ENCODE results near the gene LRRC53. TPM values are rescaled to one million over a fixed set of nuclear protein-coding genes. Genes with fewer than 3 reads are reported as not detected.

LRRC53 gene
- total and polyA plus RNA-seq, 3 experiments from 2014 or later, result not detected

GRCh38 chr1:74437035-74437434 is 75.4 kb downstream of the LRRC53 start:
- H3K27me3 Mint-ChIP-seq, result no peaks in the 10 kb centered on the region
- H3K36me3 Mint-ChIP-seq, result no peaks in the 10 kb centered on the region
- Histone ChIP-seq H3K4me3 (ENCODE audit: low read length) (no peak overlapping the region), H3K27me3 (ENCODE audit: insufficient read depth, low read length, poor library complexity, severe bottlenecking) (no peaks in the 10 kb centered on the region), H3K27ac (ENCODE audit: low read depth, low read length) (no peak overlapping the region), H3K36me3 (ENCODE audit: insufficient read depth, low read length) (no peaks in the 10 kb centered on the region), H3K4me1 (ENCODE audit: insufficient read depth, low read length) (no peaks in the 10 kb centered on the region), H3K9me3 (ENCODE audit: low read length) (no peaks in the 10 kb centered on the region)
- ChIA-PET CTCF (interaction anchor here (0.6 kb wide), 1 partner anchor 65 kb away, joined by 3 read pairs; no protein-coding TSS in a partner anchor), POLR2A (no interaction called here)
- H3K4me3 Mint-ChIP-seq, result no peak overlapping the region
- DNase-seq, result no peak
- peaks cover 0 to 4% (median 0%) of the 10 kb centered on the region in 5 donors for H3K9me3 Mint-ChIP-seq
- no peak overlapping the region for H3K27ac Mint-ChIP-seq
- no peaks in the 10 kb centered on the region for H3K4me1 Mint-ChIP-seq

GRCh38 chr1:74436078-74436477 is 76.3 kb downstream of the LRRC53 start:
- Mint-ChIP-seq H3K27ac (no peak overlapping the region), H3K4me3 (no peak overlapping the region), H3K4me1 (no peaks in the 10 kb centered on the region), H3K27me3 (no peaks in the 10 kb centered on the region), H3K9me3 (peaks cover 0 to 4% (median 0%) of the 10 kb centered on the region in 5 donors), H3K36me3 (no peaks in the 10 kb centered on the region)
- Histone ChIP-seq H3K9me3 (ENCODE audit: low read length) (no peaks in the 10 kb centered on the region), H3K27me3 (ENCODE audit: insufficient read depth, low read length, poor library complexity, severe bottlenecking) (no peaks in the 10 kb centered on the region), H3K4me3 (ENCODE audit: low read length) (no peak overlapping the region), H3K36me3 (ENCODE audit: insufficient read depth, low read length) (no peaks in the 10 kb centered on the region), H3K4me1 (ENCODE audit: insufficient read depth, low read length) (no peaks in the 10 kb centered on the region), H3K27ac (ENCODE audit: low read depth, low read length) (no peak overlapping the region)
- CTCF ChIA-PET, result no interaction called here
- POLR2A ChIA-PET, result no interaction called here
- DNase-seq, result no peak

- POLR2A ChIA-PET, result no interaction called here
- no peaks in the 10 kb centered on the region for H3K36me3 Mint-ChIP-seq
Measured at GRCh38 chr1:74434321-74434720, 78.1 kb downstream of the LRRC53 start.

GRCh38 chr1:74432325-74432724 is 80.1 kb downstream of the LRRC53 start:
- no peaks in the 10 kb centered on the region for H3K27me3 Mint-ChIP-seq
- H3K4me1 Mint-ChIP-seq, result no peaks in the 10 kb centered on the region
- no peaks in the 10 kb centered on the region for H3K36me3 ChIP-seq (ENCODE audit: insufficient read depth, low read length)
- DNase-seq, result no peak
- no peaks in the 10 kb centered on the region for H3K4me1 ChIP-seq (ENCODE audit: insufficient read depth, low read length)
- ChIA-PET POLR2A (no interaction called here), CTCF (no interaction called here)
- no peaks in the 10 kb centered on the region for H3K27me3 ChIP-seq (ENCODE audit: insufficient read depth, low read length, poor library complexity, severe bottlenecking)
- H3K27ac ChIP-seq (ENCODE audit: low read depth, low read length), result no peak overlapping the region
- no peaks in the 10 kb centered on the region for H3K9me3 ChIP-seq (ENCODE audit: low read length)
- H3K36me3 Mint-ChIP-seq, result no peaks in the 10 kb centered on the region
- no peak overlapping the region for H3K27ac Mint-ChIP-seq
- H3K9me3 Mint-ChIP-seq, result peaks cover 0 to 2% (median 0%) of the 10 kb centered on the region in 5 donors
- H3K4me3 Mint-ChIP-seq, result no peak overlapping the region
- no peak overlapping the region for H3K4me3 ChIP-seq (ENCODE audit: low read length)

More at GRCh38 chr1:74434321-74434720, 78.1 kb downstream of the LRRC53 start:
- Mint-ChIP-seq H3K27me3 (no peaks in the 10 kb centered on the region), H3K4me3 (no peak overlapping the region), H3K9me3 (peaks cover 0 to 4% (median 0%) of the 10 kb centered on the region in 5 donors), H3K27ac (no peak overlapping the region), H3K4me1 (no peaks in the 10 kb centered on the region)
- Histone ChIP-seq H3K9me3 (ENCODE audit: low read length) (no peaks in the 10 kb centered on the region), H3K36me3 (ENCODE audit: insufficient read depth, low read length) (no peaks in the 10 kb centered on the region), H3K27ac (ENCODE audit: low read depth, low read length) (no peak overlapping the region), H3K27me3 (ENCODE audit: insufficient read depth, low read length, poor library complexity, severe bottlenecking) (no peaks in the 10 kb centered on the region), H3K4me3 (ENCODE audit: low read length) (no peak overlapping the region), H3K4me1 (ENCODE audit: insufficient read depth, low read length) (no peaks in the 10 kb centered on the region)
- CTCF ChIA-PET, result no interaction called here
- no peak for DNase-seq

- Mint-ChIP-seq H3K4me1 (no peaks in the 10 kb centered on the region), H3K4me3 (no peak overlapping the region), H3K27me3 (no peaks in the 10 kb centered on the region), H3K36me3 (no peaks in the 10 kb centered on the region), H3K9me3 (peaks cover 0 to 2% (median 0%) of the 10 kb centered on the region in 5 donors), H3K27ac (no peak overlapping the region)
- CTCF ChIA-PET, result no interaction called here
- no peaks in the 10 kb centered on the region for H3K9me3 ChIP-seq (ENCODE audit: low read length)
- no peaks in the 10 kb centered on the region for H3K27me3 ChIP-seq (ENCODE audit: insufficient read depth, low read length, poor library complexity, severe bottlenecking)
- no peak overlapping the region for H3K27ac ChIP-seq (ENCODE audit: low read depth, low read length)
- POLR2A ChIA-PET, result no interaction called here
- no peak overlapping the region for H3K4me3 ChIP-seq (ENCODE audit: low read length)
- no peaks in the 10 kb centered on the region for H3K36me3 ChIP-seq (ENCODE audit: insufficient read depth, low read length)
- H3K4me1 ChIP-seq (ENCODE audit: insufficient read depth, low read length), result no peaks in the 10 kb centered on the region
- DNase-seq, result no peak
Measured at GRCh38 chr1:74431531-74431930, 80.9 kb downstream of the LRRC53 start.

- no peak overlapping the region for H3K4me3 Mint-ChIP-seq
- no peaks in the 10 kb centered on the region for H3K36me3 Mint-ChIP-seq
- Histone ChIP-seq H3K27ac (ENCODE audit: low read depth, low read length) (no peak overlapping the region), H3K36me3 (ENCODE audit: insufficient read depth, low read length) (no peaks in the 10 kb centered on the region), H3K4me1 (ENCODE audit: insufficient read depth, low read length) (no peaks in the 10 kb centered on the region), H3K27me3 (ENCODE audit: insufficient read depth, low read length, poor library complexity, severe bottlenecking) (no peaks in the 10 kb centered on the region), H3K4me3 (ENCODE audit: low read length) (no peak overlapping the region), H3K9me3 (ENCODE audit: low read length) (no peaks in the 10 kb centered on the region)
- no peak overlapping the region for H3K27ac Mint-ChIP-seq
- DNase-seq, result no peak
- POLR2A ChIA-PET, result no interaction called here
- H3K27me3 Mint-ChIP-seq, result no peaks in the 10 kb centered on the region
- CTCF ChIA-PET, result no interaction called here
- H3K9me3 Mint-ChIP-seq, result peaks cover 0 to 2% (median 0%) of the 10 kb centered on the region in 5 donors
- H3K4me1 Mint-ChIP-seq, result no peaks in the 10 kb centered on the region
Measured at GRCh38 chr1:74430342-74430934, 82.0 kb downstream of the LRRC53 start.

- Mint-ChIP-seq H3K27ac (no peak overlapping the region), H3K36me3 (no peaks in the 10 kb centered on the region), H3K4me3 (no peak overlapping the region), H3K27me3 (no peaks in the 10 kb centered on the region), H3K4me1 (no peaks in the 10 kb centered on the region), H3K9me3 (peaks cover 0 to 2% (median 0%) of the 10 kb centered on the region in 5 donors)
- ChIA-PET POLR2A (no interaction called here), CTCF (no interaction called here)
- Histone ChIP-seq H3K4me1 (ENCODE audit: insufficient read depth, low read length) (no peaks in the 10 kb centered on the region), H3K27ac (ENCODE audit: low read depth, low read length) (no peak overlapping the region), H3K4me3 (ENCODE audit: low read length) (no peak overlapping the region), H3K36me3 (ENCODE audit: insufficient read depth, low read length) (no peaks in the 10 kb centered on the region), H3K9me3 (ENCODE audit: low read length) (no peaks in the 10 kb centered on the region), H3K27me3 (ENCODE audit: insufficient read depth, low read length, poor library complexity, severe bottlenecking) (no peaks in the 10 kb centered on the region)
- DNase-seq, result no peak
Measured at GRCh38 chr1:74429580-74429979, 82.8 kb downstream of the LRRC53 start.

- Histone ChIP-seq H3K4me3 (ENCODE audit: low read length) (no peak overlapping the region), H3K27ac (ENCODE audit: low read depth, low read length) (no peak overlapping the region), H3K36me3 (ENCODE audit: insufficient read depth, low read length) (no peaks in the 10 kb centered on the region), H3K9me3 (ENCODE audit: low read length) (no peaks in the 10 kb centered on the region), H3K27me3 (ENCODE audit: insufficient read depth, low read length, poor library complexity, severe bottlenecking) (no peaks in the 10 kb centered on the region), H3K4me1 (ENCODE audit: insufficient read depth, low read length) (no peaks in the 10 kb centered on the region)
- ChIA-PET POLR2A (no interaction called here), CTCF (no interaction called here)
- H3K4me3 Mint-ChIP-seq, result no peak overlapping the region
- DNase-seq, result no peak
- peaks cover 0 to 2% (median 0%) of the 10 kb centered on the region in 5 donors for H3K9me3 Mint-ChIP-seq
- H3K4me1 Mint-ChIP-seq, result no peaks in the 10 kb centered on the region
- H3K27me3 Mint-ChIP-seq, result no peaks in the 10 kb centered on the region
- H3K27ac Mint-ChIP-seq, result no peak overlapping the region
- H3K36me3 Mint-ChIP-seq, result no peaks in the 10 kb centered on the region
Measured at GRCh38 chr1:74427681-74428080, 84.7 kb downstream of the LRRC53 start.
